GM19452 (cell line): ENCODE results near the gene MPRIP.

ENCODE experiments used
- ATAC-seq: cut with Tn5 transposase; IDR thresholded peaks from one replicate; pipeline ENCODE4 v1.9.1; 2021; ENCODE audit not compliant: unreplicated experiment

The MPRIP gene

DNA sequence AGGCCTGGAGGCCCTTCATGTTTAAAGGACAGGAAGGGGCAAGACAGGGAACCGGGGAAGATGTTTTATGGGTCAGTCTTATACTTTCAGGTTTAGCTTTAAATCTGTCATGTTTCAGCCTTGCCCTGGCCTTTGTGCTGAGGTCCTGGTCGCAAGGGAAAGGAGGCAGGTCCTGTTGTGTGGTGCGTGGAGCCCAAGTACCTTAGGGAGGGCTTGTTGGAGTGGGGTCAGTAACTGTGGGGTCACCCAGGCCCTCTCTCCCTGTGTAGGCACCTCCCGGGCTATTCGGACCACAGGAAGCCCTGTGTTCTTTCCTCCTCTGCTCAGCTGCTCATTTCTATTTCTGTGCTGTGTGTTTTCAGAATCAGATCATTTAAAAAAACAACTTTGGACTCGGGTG is 42.7 kb downstream of the MPRIP start:
- no peak for ATAC-seq

DNA sequence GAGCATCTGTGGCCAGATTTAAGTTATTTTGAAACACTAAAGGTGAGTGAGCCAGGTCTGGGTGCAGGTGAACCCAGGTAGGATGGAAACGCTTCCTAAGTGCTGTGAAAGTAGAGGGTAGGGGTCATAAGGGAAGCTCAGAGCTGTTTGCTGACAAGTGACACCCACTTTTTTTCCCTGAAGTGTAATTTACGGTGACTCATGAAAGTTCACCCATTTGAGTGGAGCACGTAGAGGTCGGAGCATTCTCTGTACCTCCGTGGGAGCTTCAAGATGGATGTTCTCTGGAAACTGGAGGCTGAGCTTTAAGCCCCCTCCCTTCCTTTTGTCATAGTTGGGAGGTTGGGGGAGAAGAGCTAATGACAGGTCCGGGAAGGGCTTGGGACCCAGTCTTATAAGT is 44.3 kb downstream of the MPRIP start:
- ATAC-seq: no peak

DNA sequence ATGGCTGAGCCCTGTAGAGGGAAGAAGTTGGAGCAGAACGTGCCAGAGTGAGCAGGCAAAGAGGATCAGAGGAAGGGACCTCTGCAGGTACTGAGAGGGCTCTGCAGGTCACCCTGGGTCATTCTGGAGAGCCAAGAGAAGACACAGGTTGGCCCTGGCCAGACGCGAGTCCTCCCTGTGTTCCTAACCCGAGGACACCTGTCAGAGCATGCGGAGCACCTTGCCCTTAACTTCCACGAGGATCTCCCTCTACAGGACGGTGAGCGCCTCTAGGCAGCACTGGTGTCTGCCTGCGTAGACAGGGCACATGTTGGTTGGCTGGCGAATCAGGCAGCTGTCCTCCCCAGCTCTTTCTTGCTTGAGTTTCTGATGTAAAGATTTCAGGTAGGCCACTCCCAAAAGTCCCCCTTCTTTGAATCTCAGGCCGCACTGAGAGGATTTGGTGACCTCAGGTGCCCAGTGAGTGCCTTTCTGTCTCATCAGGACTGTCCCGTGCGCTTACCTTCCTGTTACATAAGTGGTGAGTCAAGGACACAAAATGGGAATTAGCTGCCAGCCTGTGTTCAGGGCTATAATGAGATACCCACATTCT is 45.3 kb downstream of the MPRIP start:
- ATAC-seq: no peak

DNA sequence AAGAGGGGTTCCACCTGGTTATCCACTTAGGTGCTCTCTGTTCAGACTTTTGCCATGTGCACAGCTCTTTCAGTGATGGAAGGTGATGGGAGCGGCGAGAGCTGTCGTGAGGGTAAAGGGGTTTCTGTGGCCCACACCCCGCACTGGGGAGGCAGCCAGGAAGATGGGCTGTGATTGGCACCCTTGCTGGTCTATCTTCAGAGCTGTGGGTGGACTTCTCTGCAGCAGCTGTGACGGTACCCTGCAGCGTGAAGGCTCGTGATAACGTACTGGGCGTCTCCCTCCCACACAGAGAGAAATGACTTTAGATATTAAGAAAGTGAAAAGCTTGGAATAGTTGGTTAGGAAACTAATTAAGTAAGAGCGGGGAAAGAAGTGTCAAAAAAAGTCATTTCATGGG is 45.8 kb downstream of the MPRIP start:
- ATAC-seq: no peak

DNA sequence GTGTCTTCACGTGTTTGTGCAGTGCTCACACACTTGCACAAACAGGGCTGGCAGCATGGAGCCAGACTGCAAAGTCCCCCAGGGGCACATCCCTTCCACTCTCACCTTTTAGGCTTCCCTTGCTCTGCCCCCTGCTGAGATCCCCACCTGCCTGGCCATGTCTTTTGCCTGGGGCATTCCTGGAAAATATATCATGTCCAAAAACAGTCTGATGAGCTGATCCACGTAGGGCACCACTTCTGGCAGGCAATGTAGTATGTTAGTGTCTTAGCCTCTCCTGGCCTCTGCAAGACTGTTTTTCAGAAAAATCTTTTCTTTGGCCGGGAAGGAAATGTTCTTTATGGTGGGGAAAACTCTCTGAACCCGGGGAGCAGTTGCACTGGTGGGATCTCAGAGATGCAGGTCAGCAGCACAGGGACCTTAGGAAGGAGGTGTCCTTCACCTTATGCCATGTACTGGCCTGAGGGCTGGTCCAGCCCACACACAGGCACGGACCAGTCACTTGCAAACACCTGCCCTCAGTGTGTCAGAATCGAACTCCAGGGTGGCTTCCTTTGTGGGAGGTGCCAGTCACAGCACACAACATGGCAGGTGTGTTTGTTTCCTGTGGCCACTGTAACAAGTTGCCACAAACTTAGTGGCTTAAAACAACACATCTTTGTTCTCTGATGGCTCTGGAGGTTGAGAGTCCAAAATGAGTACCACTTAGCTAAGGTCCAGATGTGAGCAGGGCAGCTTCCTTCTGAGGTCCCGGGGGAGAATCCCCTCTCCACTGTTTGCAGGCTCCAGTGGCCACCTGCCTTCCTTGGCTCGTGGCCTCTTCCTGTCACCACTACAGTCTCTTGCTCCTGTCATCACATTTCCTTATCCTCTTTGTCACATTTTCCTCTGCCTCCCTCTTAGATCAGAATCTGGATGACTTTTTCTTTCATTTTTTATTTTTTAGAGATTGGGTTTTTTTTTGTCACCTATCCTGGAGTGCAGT is 46.6 kb downstream of the MPRIP start:
- ATAC-seq: no peak

DNA sequence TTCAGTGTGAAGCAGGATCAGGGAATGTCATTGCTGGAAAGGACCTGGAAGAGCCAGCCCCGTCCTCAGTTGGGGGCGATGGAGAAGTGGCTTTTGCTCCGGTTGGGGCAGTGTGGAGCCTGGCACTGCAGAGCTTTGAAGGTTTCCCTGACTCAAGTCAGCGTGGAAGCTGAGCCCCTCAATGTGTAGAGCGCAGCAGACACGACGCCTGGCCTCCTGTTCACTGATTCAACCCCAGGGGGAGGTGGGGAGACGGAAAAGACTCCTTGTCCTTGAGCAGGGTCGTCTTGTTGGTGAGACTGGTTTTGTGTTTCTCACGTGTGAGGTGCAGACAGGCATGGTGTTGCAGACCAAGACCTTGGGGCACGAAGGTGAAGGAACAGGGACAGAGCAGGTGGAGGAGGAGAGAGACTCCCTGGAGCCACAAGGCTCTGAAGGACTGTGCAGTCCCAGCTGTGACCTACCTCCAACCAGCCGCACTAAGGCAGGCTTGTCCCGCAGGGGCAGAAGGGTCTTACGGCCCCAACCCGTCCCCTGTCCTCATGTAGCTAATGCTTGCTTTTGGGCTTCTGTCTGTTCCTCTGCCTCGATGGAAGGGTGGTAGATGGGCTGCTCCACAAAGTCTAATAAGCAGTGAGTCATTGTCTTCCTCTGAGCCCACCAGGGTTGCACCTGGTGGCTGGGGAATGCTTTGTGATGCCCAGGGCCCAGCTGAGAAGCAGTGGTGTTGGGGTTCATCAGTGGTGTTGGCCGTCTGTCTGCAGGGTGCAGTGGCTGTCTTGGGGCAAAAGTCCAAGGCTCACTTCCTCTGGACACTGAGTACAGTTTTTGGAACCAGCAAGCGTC is 47.8 kb downstream of the MPRIP start:
- ATAC-seq: no peak

DNA sequence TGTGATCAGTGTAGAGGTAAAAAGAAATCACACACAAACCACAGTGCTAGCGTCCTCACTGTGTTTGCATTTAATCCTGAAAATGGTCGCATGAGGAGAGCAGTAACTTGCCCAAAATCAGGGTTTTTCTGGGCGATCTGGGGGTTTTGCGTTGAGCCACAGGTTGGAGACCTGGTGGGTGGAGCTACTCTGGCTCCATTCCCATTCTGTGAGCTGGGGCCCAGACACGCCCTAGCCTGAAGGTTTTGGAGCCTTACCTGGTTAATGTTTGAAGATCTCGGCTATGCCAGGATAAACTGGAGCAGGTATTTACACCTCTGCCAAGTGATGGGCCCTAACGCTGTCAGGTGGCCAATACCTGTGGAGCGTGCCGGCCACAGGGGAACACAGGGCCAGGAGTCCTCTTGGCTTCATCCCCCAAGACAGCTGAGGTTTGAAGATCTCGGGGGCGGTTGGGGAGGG is 48.4 kb downstream of the MPRIP start:
- ATAC-seq: no peak

DNA sequence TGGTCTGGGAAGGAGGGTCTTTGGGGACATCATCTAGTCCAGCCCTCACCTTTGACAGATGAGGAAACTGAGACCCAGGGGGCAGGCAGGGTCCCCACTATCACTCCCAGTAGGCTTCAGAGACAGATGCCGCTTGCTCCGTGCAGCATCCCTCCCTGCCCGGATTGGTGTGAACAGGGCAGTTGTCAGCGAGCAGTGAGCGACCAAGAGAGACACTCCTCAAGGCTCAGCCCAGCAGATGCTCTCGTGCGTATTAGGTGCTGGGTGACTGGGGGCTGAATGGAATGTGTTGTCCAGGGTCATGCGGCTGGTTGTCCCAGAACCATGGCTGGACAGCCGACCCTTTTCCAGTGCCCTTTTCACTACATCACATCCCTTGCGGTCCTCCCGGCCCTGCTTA is 49.0 kb downstream of the MPRIP start:
- no peak for ATAC-seq

DNA sequence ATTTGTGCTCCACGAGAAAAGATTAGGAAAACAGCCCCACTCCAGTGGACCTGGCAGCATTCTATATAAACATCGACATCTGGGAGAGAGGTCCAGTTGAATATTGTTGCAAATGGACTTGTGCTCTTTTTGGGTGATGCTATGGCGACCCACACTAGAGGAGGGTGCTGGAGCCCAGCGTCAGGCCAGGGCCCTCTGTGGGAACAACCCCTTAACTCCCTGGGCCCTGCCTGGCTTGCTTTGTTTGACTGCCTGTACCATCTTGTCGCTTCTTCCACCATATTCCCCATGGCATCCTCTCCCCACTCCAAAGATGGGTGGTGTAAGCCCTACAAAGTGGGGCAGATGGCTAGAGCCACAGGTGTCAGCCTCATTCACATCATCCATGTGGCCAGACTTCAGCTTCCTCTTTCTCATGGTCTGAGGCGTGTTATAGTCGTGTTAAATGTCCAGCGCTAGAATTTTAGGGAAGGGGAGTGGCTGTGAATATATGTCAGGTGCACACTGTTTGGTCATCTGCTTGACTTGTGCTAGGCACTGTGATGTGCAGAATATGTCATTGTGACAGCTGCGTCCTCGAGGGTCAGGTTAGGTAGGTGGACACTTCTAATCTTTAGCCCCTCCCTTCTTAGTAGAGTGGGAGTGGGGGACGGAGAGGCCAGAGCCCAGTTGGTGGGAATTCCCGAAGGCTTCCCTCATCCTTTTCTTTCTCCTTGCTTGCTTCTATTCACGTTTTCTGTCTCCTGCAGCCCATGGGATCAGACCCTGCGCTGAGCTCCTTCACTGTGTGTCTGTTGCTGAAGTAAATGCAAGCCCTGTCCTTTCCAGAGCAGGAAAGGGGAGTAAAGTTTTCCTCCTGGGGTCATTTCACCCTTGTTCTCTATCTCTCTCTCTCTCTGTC is 49.8 kb downstream of the MPRIP start:
- ATAC-seq: no peak

DNA sequence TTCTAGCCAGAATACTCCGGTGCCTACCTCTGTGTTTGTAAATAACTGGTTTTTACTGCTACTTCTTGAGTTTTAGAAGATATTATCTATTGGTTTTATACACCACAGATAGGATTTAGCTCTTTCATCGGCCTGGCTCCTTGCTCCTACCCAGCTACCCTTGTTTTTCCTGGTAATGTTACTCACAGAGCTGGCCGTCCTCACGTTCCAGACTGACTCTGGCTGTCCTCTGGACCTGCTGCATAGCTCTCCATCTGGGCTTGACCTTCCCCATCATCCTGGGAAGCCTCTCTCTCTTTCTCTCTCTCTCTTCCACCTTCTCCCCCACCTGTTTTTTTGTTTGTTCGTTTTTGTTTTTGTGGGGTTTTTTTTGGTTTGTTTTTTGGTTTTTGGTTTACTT is 51.5 kb downstream of the MPRIP start:
- ATAC-seq: no peak

DNA sequence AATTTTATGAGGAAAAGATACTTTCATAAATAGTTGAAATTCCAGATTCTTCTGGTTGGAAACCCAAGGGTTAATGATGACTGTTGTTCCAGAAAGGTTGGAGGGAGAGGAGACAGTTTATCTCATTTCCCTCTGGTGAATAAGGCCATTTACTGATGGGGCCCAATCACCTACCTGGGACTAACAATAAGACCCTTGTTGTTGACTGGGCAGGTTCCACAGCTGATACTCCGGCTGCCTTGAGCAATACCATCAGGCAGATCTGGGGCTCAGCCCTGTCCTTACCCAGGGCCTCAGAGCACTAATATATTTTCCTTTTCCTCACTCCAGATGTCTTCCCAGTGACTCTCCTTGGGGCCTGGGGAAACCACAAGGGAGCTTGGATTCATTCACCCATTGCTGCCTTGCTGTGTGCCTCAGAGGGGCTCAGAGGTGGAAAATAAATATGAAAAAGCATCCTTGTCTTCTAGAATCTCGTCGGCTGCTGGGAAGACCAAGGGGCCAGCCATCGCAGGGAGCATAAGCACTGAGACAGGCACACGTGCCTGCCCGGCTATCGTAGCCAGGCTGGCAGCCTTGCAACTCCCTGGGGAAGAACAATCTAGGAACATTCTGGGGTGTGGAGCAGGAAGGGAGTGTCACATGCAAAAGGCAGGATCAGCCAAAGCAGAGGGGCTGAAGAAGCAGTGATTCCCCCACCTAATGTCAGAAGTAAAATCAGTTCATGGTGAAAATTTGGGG is 54.4 kb downstream of the MPRIP start:
- ATAC-seq: no peak

DNA sequence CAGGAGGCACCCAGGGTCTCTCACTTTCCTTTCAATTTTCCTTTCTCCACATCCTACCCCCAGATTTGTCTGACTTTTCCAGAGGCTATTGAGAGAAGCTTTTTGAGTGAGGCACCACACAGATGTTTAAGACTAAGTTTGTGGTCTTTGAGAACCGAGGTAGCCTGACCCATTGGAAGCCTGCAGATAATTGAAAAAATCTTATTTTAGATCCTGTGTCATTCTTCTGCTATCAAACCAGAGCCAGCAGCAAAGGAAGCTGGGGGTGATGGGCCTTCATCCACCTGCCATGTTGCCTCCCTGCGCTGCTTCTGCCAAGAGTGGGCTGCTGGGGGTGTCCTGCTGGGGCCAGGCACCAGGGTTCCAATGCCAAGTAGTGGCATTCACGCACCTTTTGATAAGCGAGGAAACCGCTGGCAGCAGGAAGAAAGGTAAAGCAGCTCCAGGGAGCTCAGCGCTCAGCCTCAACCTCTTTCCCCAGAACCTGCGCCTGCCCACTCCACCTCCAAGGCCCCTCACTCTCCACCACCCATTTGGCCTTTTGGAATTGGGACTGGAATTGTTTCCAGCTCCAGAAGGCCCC is 55.6 kb downstream of the MPRIP start:
- ATAC-seq: no peak

DNA sequence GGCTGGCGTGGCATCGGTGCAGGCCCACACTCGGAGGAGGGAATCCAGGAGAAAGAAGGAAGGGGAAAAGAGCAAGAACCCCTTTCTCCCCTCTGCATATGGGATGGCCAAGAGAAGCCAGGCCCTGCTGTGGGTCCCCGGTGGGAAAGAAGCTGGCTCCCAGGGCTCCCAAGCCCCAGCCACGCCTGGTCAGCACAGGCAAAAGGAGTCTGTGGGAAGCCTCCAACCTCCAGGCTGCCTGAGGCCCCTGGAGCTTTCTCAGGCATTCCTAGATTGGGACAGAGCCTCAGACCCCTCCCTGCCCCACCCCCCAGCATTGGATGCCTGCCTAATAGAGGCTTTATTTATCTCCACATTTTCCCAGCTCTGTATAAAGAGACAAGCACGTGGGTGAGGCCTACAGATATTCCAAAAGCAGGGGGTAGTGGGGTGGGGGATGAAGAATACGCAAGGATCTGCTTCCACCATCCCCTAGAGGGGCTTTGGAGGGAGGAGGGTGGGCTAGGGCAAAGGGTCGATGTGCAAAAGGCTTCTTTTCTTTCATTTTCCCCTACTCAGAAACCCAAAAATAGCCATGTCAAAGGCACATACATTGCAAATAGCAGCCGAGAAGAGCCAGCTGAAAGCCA is 56.4 kb downstream of the MPRIP start:
- no peak for ATAC-seq

DNA sequence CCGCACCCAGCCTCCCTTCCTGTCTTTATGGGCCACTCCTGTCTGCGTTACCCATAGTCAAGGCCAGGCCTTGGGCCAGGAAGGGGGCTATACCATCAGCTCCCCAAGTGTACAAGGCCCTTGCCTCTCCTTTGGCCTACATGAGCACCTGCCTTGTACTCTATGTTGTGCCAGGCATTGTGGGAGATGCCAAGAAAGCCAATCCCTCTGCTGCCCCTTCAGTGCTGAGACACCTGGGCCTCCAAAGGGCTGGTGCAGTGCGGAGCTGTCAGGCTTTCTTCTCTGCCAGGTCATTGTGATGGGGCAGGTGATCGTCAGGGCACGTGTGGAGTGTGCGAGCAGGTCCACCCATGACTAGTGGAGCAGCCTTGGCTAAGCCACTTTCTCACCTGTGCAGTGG is 59.9 kb downstream of the MPRIP start:
- ATAC-seq: no peak

DNA sequence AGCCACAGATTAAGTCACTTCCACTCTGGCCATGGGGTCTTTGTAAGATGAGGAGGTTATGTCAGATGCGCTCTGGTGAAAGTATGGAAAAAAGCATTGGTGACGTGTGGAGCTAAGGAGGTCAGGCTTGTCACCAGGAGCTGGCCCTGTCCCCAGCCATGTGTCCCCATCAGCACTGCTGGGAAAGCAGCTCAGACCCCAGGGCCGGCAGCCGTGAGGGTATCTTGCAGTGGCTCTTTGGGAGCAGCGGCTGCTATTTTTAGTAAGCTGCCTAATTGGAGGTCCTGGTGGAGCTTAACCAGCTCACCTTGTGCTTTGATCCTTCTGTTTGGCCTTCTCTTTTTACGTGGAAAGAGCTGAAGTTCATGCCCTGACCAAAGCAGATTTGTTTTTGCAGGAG is 60.9 kb downstream of the MPRIP start:
- ATAC-seq: no peak

DNA sequence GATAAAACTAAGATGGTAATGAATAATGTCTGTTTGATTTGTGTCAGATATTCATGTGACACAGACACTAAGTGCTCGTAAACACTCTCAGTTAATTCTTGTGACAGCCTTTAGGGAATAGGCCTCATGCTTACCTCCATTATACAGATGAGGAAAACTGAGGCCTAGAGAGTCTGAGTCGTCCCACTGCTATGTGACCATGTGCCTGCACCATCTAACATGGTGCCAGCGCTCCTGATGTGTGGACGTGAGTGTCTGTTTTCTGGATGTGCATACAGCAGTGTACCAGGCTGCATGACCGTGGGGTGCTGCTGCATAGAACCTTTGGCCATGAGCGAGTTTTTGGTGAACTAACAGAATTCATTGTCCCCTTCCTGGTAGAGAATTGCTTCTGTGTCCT is 61.8 kb downstream of the MPRIP start:
- ATAC-seq: no peak

DNA sequence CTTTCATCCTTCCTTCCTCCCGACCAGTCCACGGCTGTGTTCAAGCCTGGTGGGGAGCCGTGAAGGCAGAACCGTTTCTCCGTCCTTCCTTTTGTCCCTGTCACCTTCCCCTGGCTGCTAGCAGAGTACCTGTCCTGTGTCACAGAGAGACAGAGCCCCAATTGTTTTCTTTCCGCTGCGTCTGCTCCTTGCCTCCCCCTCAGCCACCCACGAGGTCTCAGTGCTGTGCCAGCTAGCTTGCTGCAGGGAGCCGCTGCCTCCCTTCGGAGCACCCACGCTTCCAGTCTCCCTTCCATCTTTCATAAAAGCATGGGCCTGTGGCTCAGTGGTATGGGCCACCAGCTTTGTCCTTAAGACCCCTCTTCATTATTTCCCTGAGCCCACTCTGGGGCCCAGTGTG is 62.2 kb downstream of the MPRIP start:
- ATAC-seq: no peak

DNA sequence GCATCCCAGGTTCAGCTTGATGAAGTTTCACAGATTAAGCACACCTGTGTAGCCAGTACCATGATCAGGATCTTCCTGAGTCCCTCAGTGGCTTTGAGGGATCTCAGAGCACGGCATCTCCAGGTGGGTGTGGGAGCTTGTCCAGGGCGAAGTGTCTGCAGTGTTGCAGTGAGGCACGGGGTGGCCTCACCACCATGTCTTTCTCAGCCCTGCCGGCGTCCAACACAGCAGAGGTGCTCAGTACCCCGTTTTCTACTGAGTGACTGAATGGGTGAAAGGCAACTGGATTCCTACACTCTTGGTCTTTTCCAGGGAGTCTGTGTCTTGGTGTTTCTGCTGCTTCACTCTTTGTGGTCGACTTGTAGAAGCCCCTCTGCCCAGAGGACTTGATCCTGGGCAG is 63.7 kb downstream of the MPRIP start:
- no peak for ATAC-seq

DNA sequence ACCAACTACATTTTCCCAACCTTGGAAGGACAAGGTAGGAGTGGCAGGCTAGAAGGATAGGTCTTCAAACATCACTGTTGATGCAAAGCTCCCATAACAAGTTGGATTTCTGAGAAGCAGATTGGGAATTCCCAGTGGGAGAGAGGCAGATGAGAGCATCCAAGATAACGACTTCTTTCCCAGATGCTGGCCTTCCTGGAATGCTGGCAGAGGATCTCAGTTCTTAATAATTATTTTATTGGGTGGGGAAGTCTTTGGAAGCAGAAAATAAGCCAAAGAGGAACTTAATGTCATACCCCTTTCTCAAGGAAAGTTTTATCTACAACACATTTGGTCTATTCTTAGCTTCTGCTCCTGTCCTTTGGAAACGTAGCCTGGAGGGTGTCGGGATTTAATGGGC is 64.5 kb downstream of the MPRIP start:
- no peak for ATAC-seq
